Superior temporal gyrus (tissue), 1 donor: ENCODE results near the gene ACER1.
A peak's percentile ranks its signal among the peaks of the same experiment; 100 is the strongest.
"Not testable (repeated sequence)": the region's sequence is repeated elsewhere in the genome, so short reads cannot be mapped to it uniquely, and the experiment has no call there.

Experiments used
- DNase-seq: peaks from one replicate; pipeline ENCODE4 v3.0.0-alpha.2; 2016; ENCODE audit errors: extremely low spot score

Gene ACER1

DNA sequence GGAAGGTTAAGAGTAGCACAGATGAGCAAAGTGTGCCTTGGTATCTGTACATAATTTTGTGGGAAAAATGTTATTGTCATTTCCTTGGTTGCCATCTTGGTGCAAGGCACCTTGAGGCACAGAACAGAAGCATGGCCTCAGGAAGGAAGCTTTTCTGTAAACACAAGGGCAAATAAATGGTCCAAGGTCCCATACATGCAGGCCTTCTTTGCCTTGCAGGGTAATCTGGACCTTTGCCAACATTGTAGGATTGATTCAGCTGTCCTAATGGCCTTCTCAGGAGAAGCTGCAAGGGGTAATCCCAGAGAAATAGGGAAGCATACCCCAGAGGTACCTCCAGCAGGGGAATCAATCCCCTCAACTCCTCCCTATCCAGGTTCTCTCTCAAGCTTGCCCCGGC lies 44.7 kb downstream of the ACER1 start:
- DNase-seq = no peak

DNA sequence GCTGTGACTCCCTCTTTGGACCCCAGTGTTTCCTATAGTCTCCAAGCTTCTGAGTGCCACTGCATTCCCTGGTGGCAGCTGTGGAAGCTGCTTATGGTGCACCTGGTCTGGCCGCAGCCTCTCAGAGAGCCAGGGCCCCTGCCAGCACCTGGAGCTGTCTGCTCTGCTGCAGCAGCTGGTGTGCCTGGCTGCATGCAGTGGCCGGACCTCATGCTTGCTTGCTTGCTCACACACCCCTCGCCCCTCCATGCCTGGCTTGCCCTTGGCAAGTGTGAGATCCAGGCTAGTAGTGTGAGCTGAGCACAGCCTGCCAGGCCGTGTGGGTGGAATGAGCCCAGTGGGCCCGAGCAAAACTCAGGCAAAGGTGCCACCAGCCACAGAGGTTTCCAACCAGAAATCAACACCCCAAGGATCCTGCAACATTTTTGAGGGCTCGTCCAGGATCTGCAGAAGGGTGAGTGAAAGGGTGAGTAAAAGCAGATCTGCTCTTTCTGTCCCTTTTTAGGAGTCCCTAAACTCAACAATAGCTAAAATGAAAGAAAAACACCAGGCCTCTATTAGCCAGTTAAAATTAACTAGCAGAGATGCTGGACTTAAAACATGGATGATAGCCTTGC lies 46.0 kb downstream of the ACER1 start:
- DNase-seq = no peak

DNA sequence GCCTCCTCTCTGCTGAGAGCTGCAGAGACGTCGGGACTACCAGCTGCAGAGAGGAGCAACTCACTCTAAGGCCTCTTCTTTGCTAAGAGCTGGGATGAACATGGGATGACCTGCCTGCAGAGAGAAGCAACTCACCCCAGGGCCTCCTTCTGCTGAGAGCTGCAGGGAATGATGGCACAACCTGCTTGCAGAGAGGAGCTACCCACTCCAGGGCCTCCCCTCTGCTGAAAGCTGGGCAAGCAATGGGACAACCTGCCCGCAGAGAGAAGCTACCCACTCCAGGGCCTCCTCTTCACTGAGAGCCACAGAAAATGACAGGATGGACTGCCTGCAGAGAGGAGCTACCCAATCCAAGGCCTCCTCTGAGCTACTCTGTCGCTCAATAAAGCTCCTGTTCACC lies 46.7 kb downstream of the ACER1 start:
- DNase-seq = no peak

DNA sequence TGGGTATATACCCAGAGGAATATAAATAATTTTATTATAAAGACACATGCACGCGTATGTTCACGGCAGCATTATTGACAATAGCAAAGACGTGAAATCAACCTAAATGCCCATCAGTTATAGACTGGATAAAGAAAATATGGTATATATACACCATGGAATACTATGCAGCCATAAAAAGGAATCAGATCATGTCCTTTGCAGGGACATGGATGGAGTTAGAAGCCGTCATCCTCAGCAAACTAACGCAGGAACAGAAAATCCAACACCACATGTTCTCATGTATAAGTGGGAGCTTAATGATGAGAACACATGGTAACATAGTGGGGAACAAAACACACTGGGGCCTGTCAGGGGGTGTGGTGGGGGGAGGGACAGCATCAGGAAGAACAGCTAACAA lies 51.0 kb downstream of the ACER1 start:
- not testable (repeated sequence) for DNase-seq

DNA sequence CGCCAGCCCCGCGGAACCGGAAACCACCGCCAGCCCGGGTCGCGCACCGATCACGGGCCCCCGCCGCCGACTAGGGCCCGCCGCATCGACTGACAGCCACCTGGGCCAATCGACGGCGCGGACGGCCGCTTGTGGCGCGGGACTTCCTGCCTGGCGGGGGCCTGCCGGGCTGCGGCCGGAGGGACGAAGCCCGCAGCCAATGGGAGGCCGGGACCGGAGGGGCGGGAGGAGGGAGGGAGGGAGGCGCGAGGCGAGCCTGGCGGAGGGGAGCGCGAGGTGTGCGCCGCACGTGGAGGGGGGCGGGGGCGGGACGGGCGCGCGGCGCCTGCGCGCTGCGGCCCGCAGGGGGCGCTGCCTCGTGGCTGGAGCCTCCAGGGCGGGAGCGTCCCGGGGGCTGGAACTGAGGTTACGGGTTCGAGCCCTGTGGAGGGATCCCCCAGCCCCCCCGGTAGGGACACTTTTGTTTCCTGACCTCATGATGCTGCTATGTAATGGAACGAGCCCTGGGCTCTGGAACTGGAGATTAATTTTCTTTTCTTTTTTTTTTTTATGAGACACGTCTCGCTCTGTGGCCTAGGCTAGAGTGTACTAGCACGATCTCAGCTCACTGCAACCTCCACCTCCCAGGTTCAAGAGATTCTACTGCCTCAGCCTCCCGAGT lies 53.4 kb downstream of the ACER1 start, which contains the start of gene MLLT1:
Gene MLLT1 (minus strand): TSS at position 45 of the 661 bp plus-strand sequence. CDS start 191 bp downstream, outside the sequence.
- DNase-seq = peak; percentile 94

DNA sequence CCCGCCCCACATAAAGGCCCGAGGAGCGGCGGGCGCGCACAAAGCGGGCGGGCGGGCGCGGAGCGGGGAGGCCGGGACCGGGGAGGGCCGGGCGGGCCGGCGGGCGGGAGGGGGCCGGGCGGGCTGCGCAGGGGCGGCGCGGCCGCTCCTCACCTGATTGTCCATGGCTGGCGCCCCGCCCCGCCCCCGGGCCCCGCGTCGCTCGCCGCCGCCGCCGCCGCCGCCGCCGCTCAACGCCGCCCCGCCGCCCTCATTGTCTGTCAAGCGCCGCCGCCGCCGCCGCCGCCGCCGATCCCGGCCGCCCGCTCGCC lies 53.8 kb downstream of the ACER1 start:
- DNase-seq = no peak

DNA sequence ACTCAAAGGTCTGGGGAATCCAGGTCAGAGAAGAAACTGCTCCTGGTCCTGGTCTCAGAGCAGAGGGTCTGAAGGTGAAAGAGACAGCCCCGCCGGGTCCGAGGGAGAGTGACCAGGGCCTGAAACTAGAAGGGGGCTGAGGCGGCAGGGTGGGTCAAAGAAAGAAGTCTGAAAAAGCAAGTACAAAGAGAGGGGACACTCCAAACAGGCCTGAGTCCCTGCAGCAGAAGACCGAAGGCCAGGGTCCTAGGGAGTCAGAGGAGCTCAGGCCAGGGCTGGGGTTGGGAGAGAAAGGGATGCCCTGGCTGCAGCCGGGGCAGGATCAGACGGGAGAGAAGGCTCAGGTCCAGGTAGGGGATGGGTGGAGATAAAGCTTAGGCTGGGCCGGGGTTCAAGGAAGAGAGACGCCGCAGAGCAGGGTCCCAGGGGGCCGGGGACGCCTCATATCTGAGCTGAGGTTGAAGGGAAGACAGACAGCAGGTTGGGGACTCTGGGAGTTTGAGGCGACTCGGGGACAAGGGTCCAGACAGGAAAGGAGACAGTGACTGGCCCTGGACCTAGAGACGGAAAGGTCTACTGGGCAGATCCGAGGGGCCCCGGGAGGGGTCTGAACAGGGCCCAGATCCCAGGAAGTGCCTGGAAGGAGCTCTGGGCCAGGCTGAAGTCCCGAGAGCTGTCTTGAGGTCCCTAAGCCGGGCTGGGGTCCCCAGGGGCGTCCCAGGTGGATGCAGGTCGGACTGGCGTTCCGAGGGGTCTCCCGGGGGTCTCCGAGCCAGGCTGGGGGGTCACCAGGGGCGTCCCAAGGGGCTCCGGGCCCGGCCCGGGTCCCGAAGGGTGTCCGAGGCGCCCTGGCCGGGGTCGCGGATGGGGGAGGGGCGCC lies 54.4 kb downstream of the ACER1 start:
- no peak for DNase-seq

DNA sequence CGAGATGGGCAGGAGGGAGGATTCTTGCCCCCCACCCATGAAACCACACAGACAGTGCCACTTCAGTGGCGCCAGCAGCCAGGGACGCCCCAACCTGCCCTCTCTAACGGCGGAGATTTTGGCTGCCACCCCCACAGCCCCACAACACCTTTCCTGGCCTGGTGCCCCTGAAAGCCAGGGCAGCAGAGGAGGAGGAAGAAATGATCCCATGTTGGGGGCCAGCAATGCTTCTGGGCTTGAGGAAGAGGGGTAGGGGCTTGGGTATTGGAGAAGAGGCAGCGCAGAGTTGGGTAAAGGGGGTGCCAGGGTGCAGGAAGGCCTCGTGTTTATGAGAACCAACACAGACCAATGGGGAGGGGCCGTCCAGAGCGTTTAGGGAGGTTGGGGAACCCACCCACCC lies 55.4 kb downstream of the ACER1 start:
- no peak for DNase-seq

DNA sequence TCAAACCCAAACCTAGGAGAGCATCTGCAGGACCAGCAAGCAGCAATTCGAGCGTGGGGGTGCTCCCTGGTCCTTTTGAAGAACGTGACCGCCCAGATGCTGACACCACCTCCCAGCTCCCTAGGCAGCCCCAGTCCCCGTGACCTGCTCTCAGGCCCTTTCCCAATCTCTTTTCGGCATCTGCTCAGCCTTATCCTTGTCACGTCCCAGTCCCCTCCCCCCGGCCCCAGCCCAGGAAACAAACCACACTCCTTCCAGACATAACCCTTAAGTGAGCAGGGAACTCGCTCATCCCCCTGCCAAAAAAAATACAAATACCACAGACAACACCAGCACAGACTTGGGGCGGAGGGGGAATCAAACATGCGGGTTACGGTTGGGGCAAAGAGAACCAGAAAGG lies 57.0 kb downstream of the ACER1 start:
- DNase-seq = no peak

DNA sequence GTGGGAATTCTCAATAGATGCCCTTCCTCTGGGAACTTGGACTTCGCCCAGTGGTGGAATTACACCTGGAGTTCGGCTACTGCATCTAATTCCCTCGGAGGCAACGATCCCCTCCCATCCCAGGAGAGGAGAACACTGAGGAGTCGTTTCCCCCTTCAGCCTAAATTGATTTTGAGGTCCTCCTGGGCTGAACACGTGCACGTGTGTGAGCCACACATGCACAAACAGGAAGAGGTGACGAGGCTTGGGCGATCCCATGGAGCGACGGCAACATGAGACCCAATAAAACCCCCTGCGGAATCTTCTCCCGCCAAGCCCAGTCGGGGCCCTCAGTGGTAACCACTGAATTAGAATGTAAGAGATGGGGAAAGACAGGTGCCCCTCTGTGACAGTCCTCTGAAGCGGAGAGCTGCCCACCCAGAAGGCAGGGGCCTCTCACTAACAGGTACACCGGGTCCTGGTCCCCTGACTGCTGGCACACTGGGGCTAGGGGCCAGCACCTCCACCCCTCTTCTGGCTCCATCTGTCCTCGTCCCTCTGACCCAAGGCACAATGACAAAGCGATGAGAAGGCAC lies 58.2 kb downstream of the ACER1 start:
- DNase-seq = no peak

DNA sequence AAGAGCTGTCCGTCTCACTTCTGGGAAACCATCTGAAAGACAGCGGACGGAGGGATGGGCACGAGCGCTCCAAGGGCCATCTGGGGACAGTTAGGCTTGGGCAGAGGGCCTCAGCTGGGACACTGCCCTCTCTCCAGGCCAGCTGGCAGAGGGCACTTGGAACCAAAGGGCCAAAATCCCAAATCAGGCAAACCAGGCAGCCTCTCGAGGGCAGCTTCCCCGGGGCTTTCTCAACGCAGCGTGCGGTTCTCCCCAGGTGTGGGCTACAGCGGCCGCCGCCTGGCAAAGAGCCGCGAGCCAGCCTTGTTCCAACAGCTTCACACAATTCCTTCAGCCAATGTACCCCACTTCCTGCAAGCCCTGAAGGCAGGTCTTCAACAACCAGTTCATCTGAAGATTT lies 58.7 kb downstream of the ACER1 start:
- DNase-seq = no peak

DNA sequence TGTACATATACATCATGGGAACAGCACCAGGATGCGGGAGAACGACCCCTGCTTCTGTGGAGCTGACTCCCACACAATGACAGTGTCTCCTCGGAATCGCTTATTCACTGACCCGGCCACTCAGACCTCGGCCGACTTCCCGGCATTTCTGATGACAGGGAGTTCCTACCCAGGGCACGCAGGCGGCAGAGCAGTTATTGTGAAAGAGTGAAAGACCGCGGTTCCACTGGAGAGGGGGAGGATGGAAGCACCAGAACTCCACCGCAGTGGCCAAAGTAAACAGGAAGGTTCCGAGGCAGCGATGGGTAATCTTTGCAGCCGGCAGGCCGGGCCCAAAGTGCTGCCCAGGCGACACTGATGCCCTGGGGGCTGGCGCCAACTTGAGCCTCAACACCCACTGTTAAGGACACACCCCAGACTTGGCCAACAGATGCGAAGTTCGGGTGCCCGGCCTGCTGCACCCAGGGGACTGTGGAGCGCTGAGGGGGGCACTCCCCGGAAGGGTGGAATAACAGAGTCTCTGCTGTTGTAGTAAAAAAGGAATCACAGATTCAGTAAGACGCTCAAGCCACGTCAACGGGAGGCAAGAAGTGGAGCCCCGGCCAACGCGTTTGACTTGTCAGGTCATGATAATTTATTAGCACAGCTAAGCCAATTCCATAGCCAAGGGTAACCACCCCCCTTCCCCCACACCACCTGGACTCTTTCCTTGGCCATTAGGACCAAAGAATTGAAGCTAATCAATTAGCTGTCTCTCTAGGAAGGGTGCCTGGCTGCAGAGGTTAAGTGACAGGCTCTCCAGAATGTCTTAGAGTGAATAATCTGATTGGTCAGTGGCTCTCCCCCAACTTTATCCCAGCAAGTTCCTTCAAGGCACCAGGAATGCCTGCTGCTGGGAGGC lies 59.5 kb downstream of the ACER1 start:
- DNase-seq = peak; percentile 32

DNA sequence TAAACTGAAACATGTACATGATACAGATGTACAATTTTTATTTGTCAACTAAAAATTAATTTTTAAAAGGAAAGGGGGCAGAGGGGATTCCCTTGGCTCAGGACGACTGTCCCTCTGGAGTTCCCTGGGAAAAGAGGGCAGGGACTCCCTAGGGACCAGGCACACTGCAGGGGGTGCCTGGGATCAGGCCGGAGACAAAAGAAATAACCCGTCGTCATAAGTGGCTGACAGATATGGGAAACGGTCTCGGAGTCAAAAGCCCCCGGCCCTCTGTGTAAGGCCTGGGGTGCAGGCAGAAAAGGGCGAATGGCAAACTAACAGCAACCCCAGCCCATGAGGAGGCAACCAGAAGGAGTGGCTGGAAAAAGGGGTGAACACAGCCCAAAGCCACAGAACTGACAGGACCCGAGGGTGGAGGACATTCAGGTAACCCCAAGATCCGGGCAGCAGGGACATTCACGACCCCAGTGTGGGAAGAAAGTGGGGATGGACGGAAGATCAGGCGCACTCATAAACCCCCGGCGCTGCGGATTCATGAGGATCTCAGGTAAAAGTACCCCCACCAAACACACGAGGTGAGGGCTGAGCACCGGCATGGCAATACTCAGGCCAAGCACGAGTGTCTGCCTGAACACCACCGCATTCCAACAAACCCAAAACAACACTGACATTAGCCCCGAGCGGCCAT lies 60.4 kb downstream of the ACER1 start:
- no peak for DNase-seq

DNA sequence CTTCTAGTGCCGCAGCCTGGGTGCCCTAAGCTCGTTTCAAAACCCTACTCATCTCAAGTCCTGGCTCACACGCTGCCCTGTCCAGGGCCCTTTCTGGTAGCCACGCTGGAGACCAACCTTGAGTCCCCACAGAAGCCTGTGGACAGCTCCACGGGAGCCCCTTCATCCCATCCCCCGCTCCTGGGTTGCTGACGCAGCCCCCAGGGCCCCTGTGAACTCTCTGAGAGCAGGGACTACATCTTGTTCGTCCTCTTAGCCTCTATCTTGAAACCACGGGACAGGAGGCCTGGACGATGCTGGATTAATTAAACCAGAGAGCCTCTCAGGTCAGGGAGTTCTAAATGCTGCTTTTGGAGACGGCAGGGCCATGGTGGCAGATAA lies 61.0 kb downstream of the ACER1 start:
- no peak for DNase-seq

DNA sequence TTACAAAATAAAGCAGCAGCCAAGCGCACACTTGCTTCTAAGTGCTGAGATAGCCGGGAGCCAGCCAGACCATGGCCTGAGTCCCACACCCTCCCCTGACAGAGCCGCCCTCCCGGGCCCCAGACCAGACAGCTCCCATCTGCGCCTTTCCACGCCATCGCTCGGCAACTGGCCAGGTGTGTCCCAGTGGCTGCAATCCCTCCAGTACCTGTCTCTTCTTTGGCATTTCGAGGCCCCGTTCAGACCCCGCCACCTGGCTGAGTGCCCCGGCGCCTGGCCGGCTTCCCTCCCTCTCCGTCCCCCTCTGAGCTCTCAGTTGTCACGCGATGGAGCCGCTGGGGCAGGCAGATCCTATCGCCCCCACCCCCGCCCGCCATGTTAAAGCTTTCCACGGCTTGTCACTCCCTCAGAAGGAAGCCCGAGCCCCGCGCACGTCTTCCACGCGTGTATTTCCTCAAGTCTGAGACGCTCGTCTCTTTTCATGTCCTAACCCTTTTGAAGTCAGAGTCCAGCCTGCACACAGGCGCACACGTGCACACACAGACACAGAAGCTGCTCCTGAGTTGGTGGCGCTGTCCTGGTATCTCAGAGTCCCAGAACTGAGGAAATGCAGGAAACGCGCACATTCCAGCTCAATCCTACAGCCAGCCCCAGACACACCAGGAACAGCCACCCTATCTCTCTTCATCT lies 61.5 kb downstream of the ACER1 start:
- DNase-seq = peak; percentile 69

DNA sequence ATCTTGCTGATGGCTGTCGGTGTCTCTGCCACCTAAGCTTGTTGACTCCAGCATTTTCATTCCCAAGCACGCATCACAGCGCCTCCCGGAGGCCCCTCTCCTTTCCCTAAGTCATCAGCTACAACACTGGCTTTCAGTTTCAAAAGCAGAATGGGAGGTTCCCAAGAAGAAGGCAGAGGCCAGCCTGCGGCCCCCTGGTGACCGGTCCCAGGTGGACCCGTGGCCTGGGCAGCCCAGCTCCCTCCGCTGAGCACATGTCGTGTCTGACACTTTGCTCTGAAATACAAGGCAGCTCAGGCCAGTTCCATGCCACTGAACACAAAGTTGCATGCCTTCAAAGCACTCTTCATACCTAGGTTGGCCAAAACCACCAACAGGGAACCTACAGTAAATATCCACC lies 62.2 kb downstream of the ACER1 start:
- DNase-seq = no peak

DNA sequence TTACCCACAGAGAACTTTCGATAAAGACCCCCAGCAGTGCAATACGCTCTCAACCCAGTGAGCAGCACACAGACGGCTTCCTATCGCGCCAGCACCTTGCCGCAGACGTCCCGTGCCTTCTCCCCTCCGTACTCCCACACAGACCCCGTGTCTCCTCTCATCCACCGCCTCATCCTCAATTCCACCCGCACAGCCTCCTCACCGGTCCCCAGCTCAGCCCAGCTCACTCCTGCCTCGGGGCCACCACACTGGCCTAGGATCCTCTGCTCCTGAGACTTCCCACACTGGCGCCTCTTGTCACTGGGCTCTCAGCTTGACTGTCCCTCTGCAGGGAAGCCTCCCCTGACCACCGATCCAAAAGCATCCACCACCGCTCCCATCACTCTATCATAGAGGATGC lies 62.6 kb downstream of the ACER1 start:
- DNase-seq = no peak

DNA sequence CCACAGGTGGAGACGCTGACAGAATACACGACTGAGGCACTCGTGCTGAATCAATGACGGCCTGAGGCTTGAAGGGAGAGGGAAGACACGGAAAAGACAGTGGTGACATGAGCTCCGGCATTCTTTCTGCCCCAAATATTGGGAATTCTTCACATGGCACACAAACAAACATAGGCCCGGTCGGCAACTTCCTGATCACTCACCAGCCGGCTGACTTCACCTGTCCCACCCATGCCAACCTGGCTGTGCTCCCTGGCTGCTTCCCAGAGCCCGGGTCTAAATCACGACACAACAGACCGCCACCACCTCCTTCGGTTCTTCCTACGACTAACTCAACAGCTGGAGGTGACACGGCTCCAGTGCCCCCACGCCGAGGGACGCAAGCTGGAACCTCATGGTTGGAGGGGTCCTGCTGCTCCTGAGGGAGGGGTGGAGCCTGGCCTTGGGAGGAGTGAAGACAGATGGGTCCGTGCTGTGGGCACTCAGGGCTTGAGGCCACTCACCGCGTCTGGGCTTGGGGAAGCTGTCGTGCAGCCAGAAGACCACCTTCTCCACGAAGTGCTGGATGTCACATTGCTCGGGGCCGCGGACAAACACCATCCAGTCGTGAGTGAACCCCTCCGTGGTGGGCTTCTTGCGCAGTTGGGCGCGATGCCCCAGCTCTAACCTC lies 63.2 kb downstream of the ACER1 start:
- DNase-seq = no peak

DNA sequence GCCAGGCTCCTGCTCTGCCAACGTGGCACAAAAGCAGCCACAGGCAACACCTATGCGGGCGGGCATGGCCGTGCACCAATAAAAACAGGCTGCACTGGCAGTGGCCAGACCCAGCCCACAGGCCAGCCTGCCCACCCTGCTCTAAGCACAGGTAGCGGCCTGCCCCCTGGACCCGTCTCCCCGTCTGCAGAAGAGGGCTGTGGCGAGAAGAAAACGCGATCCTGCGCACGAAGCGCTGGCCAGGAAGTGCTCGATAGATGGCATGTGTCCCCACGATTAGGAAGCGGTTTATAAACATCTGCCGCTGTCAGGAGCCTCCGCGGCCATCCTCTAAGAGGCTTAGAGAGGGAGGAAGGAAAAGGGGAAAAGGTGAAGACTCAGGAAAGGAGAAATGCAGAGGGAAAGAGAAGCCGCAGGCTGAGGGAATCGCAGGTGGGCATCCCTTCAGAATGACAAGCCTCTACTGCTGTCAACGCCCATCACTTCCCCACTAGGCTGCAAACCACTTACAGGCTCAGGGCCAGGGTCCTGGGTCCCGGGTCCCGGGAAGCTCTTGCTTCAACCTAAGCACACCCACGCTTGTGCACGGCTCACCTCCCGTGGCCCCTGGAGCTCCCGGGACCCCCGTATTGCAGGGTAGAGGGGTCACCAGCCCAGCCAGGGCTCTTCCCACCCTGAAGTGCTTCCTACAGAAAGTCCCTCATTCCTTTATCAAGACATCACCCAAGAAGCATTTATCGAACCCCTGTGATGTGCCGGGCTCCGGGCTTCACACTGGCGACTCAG lies 64.1 kb downstream of the ACER1 start:
- no peak for DNase-seq
